ENCODE measurements around the gene SELENOV. TPM values are rescaled to one million over a fixed set of nuclear protein-coding genes. Genes with fewer than 3 reads are reported as not detected.

SELENOV gene
- total RNA-seq, 1 donor = not detected

DNA sequence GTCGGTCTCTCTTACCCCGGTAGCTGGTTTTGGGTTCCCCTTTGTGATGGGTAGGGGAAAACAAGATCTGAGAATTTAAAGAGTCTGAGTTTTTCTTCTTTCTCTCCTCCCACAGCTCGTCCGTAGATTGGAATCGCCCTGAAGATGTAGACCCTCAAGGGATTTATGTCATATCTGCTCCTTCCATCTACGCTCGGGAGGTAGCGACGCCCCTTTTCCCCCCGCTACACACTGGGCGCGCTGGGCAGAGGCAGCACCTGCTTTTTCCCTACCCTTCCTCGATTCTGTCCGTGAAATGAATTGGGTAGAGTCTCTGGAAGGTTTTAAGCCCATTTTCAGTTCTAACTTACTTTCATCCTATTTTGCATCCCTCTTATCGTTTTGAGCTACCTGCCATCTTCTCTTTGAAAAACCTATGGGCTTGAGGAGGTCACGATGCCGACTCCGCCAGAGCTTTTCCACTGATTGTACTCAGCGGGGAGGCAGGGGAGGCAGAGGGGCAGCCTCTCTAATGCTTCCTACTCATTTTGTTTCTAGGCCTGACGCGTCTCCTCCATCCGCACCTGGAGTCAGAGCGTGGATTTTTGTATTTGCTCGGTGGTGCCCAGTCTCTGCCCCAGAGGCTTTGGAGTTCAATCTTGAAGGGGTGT is 7.1 kb upstream of the SELENOV start:
- H3K27me3 ChIP-seq (ENCODE audit: insufficient read depth, low read length) = peaks cover 46% of the 10 kb centered on the region
- TF ChIP-seq, protein P1, sequence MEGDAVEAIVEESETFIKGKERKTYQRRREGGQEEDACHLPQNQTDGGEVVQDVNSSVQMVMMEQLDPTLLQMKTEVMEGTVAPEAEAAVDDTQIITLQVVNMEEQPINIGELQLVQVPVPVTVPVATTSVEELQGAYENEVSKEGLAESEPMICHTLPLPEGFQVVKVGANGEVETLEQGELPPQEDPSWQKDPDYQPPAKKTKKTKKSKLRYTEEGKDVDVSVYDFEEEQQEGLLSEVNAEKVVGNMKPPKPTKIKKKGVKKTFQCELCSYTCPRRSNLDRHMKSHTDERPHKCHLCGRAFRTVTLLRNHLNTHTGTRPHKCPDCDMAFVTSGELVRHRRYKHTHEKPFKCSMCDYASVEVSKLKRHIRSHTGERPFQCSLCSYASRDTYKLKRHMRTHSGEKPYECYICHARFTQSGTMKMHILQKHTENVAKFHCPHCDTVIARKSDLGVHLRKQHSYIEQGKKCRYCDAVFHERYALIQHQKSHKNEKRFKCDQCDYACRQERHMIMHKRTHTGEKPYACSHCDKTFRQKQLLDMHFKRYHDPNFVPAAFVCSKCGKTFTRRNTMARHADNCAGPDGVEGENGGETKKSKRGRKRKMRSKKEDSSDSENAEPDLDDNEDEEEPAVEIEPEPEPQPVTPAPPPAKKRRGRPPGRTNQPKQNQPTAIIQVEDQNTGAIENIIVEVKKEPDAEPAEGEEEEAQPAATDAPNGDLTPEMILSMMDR (IDR thresholded peaks at IDR 0.05; ENCODE audit: extremely low read depth, low read depth, low read length) = no peak
- no peaks in the 10 kb centered on the region for H3K36me3 ChIP-seq (ENCODE audit: insufficient read depth, low read length)
- peak overlapping the region; percentile 63 for H3K4me3 ChIP-seq (ENCODE audit: insufficient read depth, low read length)
- no peaks in the 10 kb centered on the region for H4K20me1 ChIP-seq (ENCODE audit: insufficient read depth, low read length)
- no peak overlapping the region for H3K27ac ChIP-seq (ENCODE audit: low read depth, low read length)
- H3K4me2 ChIP-seq (ENCODE audit: insufficient read depth, low read length) = peak overlapping the region; percentile 42
- H3K4me1 ChIP-seq (ENCODE audit: insufficient read depth, low read length) = no peaks in the 10 kb centered on the region
- no peaks in the 10 kb centered on the region for H3K79me2 ChIP-seq (ENCODE audit: insufficient read depth, low read length)
- DNase-seq (ENCODE audit: insufficient read length, low spot score, missing footprints) = peak; percentile 62
- H3K9me3 ChIP-seq (ENCODE audit: low read depth, low read length) = no peaks in the 10 kb centered on the region
- H2AFZ ChIP-seq (ENCODE audit: low read length) = peak overlapping the region; percentile 20

DNA sequence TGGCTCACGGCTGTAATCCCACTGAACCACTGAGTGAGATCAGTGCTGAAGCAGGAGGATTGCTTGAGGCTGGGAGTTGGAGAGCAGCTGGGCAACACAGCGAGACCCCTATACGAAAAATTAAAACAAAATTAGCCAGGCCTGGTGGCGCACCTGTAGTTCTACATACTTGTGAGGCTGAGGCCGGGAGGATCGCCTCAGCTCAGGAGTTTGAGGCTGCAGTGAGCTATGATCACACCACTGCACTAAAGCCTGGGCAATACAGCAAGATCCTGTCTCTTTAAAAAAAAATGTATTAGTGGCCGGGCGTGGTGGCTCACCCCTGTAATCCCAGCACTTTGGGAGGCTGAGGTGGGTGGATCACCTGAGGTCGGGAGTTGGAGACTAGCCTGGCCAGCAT is 6.3 kb upstream of the SELENOV start:
- TF ChIP-seq, protein P1 (IDR thresholded peaks at IDR 0.05; ENCODE audit: extremely low read depth, low read depth, low read length) = no peak
- H2AFZ ChIP-seq (ENCODE audit: low read length) = no peak overlapping the region
- H3K79me2 ChIP-seq (ENCODE audit: insufficient read depth, low read length) = no peaks in the 10 kb centered on the region
- no peak for DNase-seq (ENCODE audit: insufficient read length, low spot score, missing footprints)
- no peaks in the 10 kb centered on the region for H3K9me3 ChIP-seq (ENCODE audit: low read depth, low read length)
- no peak overlapping the region for H3K4me3 ChIP-seq (ENCODE audit: insufficient read depth, low read length)
- peaks cover 49% of the 10 kb centered on the region for H3K27me3 ChIP-seq (ENCODE audit: insufficient read depth, low read length)
- H3K36me3 ChIP-seq (ENCODE audit: insufficient read depth, low read length) = no peaks in the 10 kb centered on the region
- H3K27ac ChIP-seq (ENCODE audit: low read depth, low read length) = no peak overlapping the region
- H3K4me2 ChIP-seq (ENCODE audit: insufficient read depth, low read length) = no peak overlapping the region
- no peaks in the 10 kb centered on the region for H4K20me1 ChIP-seq (ENCODE audit: insufficient read depth, low read length)
- no peaks in the 10 kb centered on the region for H3K4me1 ChIP-seq (ENCODE audit: insufficient read depth, low read length)

DNA sequence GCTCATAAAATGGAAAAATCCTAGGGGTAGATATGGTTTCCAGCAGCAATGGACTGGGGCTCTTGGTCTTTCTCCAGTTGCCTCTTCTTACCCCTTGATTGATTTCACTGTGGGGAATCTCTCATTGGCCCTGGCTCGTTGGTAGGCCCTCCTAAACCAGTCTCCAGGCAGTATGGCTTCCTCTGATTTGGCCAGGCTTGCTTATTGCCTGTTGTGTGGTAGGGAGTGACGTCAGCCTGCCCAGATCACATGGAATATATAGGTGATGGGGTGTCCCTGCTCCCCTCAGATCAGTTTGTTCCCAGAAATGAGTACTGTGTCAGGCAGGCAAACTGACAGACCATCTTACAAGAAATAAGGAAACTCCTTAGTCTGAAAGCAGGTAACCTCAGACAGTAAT is 5.7 kb upstream of the SELENOV start:
- TF ChIP-seq, protein P1 (IDR thresholded peaks at IDR 0.05; ENCODE audit: extremely low read depth, low read depth, low read length) = no peak
- Histone ChIP-seq H3K27me3 (ENCODE audit: insufficient read depth, low read length) (peaks cover 51% of the 10 kb centered on the region), H3K4me3 (ENCODE audit: insufficient read depth, low read length) (no peak overlapping the region), H3K4me2 (ENCODE audit: insufficient read depth, low read length) (no peak overlapping the region), H3K9me3 (ENCODE audit: low read depth, low read length) (no peaks in the 10 kb centered on the region), H4K20me1 (ENCODE audit: insufficient read depth, low read length) (no peaks in the 10 kb centered on the region), H3K36me3 (ENCODE audit: insufficient read depth, low read length) (no peaks in the 10 kb centered on the region), H3K27ac (ENCODE audit: low read depth, low read length) (no peak overlapping the region), H2AFZ (ENCODE audit: low read length) (no peak overlapping the region), H3K4me1 (ENCODE audit: insufficient read depth, low read length) (no peaks in the 10 kb centered on the region), H3K79me2 (ENCODE audit: insufficient read depth, low read length) (no peaks in the 10 kb centered on the region)
- DNase-seq (ENCODE audit: insufficient read length, low spot score, missing footprints) = peak; percentile 55

DNA sequence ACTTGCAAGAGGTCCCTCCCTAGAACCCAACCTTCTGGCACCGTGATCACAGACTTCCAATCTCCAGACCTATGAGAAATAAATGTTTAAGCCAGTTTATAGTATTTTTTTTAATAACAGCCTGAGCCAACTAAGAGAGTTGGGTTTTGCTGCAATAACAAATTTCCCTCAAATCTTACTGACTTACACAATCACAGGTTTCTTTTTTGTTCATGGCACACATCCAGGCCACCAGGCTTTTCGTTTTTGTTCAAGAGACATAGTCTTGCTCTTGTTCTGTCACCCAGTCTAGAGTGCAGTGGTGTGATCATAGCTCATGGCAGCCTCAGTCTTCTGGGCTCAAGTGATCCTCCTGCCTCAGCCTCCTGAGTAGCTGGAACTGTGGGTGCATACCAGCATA is 2.0 kb upstream of the SELENOV start:
- TF ChIP-seq, protein P1 (IDR thresholded peaks at IDR 0.05; ENCODE audit: extremely low read depth, low read depth, low read length) = no peak
- H3K27ac ChIP-seq (ENCODE audit: low read depth, low read length) = no peak overlapping the region
- H3K79me2 ChIP-seq (ENCODE audit: insufficient read depth, low read length) = no peaks in the 10 kb centered on the region
- no peaks in the 10 kb centered on the region for H3K4me1 ChIP-seq (ENCODE audit: insufficient read depth, low read length)
- DNase-seq (ENCODE audit: insufficient read length, low spot score, missing footprints) = no peak
- no peaks in the 10 kb centered on the region for H3K9me3 ChIP-seq (ENCODE audit: low read depth, low read length)
- no peak overlapping the region for H2AFZ ChIP-seq (ENCODE audit: low read length)
- H3K4me2 ChIP-seq (ENCODE audit: insufficient read depth, low read length) = no peak overlapping the region
- H3K4me3 ChIP-seq (ENCODE audit: insufficient read depth, low read length) = no peak overlapping the region
- H4K20me1 ChIP-seq (ENCODE audit: insufficient read depth, low read length) = no peaks in the 10 kb centered on the region
- H3K36me3 ChIP-seq (ENCODE audit: insufficient read depth, low read length) = no peaks in the 10 kb centered on the region
- peaks cover 59% of the 10 kb centered on the region for H3K27me3 ChIP-seq (ENCODE audit: insufficient read depth, low read length)
